GM18870 (cell line): ENCODE data around the gene LRRC15.

ENCODE experiments used
- ATAC-seq: cut with Tn5 transposase; IDR thresholded peaks from one replicate; pipeline ENCODE4 v1.9.1; 2021; ENCODE audit warnings: moderate library complexity; ENCODE audit not compliant: unreplicated experiment

LRRC15 gene

DNA sequence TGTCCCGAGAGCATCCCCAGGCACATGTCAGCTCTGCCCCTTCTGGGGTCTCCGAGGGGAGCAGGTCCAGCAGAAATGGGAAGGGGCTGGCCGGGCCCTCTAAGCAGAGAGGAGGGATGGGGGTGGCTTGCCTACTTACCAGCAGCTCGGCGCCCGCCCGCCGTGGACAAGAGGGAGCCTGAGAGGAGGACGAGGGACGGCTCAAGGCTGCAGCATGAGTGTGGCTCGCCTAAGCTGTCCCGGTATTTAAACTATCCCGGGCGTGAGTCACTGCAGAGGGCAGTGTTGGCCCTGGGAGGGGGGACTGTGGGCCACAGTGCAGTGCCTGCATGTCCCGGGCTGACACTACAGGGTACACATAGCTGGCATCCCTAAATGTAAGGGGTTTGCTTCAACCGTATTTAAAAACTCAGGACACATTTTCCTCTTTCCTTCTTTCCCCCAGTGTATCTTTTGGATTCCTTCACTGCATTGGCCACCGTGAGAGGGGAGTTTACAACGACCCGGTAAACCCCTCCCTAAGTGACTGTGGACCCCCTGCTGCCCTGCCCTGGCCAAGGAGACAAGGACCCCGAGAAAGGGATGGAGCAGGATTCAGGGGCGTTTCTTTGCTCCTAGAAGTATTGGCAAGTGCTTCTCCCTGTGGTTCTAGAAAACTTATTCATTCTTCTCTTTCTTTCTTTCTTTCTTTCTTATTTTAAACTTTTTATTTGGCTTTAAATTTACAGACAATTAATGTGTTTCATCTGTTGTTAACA, at the start of gene LRRC15:
LRRC15 (minus strand) TSS at position 222 of the 758 bp plus-strand sequence. CDS start 8,700 bp downstream, outside the sequence.
- ATAC-seq, result no peak

DNA sequence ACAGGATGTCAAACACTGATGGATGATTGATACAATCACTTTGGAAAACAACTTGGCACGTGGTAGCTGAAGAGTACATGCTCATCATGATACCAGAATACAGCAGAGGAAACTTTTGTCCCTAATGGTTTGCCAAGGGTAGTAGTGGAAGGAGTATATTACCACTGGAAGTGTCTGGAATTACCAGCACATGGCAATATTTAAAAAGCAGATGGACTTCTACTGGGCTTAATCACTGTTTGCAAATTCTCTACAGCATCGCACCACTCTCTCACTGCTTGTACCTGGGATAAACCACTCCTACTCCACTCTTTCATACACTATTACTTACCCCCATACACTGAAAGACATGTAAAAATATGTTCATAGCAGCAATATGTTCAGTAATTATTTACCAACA, 49.1 kb upstream of the LRRC15 start:
- ATAC-seq, result no peak

DNA sequence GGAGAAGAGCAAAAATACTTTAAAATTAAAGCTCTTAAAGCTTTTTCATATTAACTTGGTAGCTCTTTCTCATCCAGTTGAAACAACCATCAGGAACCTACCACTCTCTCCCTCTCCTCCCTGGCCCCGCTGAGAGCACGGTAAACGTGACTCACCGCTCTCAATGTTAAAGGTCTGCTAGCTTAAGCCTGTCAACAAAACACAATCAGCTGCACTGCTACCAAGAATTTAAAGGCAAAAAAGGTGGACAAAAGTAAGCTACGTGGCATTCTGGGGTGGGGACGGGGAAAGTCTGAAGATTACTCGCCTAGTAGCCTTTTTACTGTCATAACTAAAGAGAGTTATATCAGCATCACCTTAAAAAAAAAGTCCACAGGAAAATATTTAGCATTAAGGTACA, 37.9 kb upstream of the LRRC15 start:
- ATAC-seq, result no peak

DNA sequence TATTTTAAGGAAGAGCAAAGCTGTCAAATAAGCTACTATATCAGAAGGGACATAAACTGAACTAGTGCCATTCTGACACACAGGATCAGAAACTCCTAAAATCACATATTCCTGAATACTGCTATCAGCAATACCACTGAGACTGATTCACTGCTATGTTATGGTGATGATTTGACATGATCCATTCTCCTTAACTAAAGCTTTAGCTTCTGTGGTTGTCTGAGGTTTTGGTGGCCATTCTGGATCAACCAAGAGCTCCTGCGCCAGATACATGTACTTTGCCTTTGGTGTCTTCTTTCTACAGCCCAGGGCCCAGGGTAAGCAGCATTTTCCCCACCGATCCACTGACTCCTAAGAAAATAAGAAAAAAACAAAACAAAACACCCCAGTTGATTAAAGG, 36.2 kb upstream of the LRRC15 start:
- ATAC-seq, result no peak

DNA sequence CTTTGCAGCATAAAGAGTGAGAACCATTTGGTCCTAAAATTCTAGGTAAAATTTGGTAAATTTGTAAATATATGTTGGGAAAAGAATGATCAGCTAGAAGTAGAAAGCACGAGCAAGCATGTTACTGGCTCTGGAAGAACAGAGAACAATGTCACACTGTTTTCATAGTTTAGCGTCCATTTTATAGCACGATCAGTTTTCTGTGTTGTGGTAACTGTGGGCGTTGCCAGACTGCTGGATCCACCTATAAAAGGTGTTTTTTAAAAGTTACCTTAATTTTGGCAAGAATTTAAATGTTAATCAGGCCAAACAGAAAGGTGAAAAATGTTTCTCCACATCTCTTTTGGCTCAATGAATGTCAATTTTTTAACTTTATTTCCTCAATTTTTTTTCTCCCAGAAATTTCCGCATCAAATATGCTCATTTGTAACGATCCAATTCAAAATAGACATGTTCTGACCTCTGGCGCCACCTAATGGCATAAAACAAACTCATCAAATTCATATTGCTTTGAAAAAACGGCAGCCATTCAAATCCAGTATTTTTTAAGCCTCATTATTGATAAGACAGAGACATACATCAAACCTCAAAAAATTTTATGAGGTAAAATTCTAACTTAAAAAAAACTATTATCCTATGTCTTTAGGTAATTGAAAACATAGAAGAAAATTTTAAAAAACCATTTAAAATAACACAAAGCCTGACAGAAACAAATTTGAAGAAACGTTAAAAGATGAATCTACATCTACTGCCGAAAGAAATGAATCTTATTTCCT, 35.0 kb upstream of the LRRC15 start:
- ATAC-seq, result no peak

DNA sequence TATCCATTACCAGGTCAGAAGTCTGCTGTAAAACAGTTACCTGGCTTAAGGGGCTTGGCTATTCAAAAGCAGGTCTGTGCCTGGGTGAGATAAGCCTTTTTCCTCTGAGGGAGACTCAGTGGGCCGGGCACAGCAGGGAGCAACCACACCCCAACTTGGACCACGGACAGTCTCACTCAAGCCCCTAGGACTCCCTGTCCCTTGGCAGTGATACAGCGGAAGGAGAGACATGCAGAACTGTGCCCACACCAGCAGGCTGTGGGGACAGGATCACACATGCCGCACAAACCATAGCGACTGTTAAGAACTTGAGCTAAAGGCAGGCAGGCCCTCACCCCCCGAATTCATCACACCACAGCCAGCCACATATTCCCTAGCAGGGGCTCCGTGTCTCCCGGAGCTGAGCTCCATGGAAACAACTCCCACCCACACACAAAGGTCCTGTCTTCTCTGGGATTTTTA, 32.4 kb upstream of the LRRC15 start:
- no peak for ATAC-seq

DNA sequence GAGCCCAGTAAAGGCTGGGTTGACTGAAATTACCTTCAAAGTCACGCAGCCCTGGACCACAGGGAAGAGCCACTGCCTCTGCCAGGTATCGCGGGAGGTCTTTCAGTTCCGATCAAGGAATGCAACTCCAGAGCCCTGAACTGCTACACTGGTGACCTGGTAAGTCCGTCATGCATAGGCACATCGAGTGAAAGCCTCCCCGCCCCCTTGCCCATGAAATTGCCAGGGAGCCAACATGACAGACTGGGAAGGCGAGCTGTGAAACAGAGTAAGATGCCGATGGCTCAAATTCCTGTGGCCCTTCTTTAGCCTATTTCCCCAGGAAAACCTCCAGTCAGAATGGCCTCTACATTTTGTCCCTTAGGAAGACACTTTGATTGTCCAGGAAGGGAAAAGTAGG, 31.8 kb upstream of the LRRC15 start:
- ATAC-seq, result no peak

DNA sequence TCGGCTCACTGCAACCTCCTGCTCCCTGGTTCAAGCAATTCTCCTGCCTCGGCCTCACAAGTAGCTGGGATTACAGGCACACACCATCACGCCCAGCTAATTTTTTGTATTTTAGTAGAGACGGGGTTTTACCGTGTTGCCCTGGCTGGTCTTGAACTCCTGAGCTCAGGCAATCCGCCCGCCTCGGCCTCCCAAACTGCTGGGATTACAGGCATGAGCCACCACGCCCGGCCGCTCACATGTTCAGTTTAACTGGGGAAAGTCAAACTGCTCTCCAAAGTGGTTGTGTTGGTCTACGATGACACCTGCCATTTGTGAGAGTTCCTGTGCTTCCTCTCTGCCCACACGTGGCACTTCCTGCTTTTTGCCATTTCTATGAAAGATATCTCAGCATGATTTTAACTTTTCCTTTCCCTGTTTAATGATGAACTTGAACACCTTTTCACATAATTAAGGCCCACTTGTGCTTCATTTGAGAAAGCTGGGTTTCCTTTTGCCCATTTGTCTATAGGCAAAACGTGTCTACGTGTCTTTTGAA, 30.4 kb upstream of the LRRC15 start:
- ATAC-seq, result no peak

DNA sequence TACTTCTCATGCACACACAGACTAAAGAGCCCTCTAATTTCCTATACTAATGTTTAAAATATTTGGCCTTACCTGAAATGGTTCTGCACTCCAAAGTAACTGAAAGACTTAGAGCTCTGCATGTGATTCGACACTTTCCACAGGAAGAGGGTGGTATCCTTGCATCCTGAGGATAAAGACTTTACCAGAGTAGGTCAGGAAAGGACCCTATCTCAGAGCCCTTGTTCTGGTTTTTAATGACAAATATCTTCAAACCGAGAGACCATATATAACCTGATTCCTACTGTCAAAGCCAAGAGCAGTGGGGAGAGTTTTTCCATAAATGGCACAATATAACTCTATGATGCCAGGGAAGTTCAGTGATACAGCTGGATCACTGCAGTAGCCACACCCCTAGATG, 29.6 kb upstream of the LRRC15 start, which contains the start of gene GP5:
GP5 (minus strand) TSS at position 101 of the 400 bp plus-strand sequence. CDS start 984 bp downstream, outside the sequence.
- ATAC-seq, result no peak

DNA sequence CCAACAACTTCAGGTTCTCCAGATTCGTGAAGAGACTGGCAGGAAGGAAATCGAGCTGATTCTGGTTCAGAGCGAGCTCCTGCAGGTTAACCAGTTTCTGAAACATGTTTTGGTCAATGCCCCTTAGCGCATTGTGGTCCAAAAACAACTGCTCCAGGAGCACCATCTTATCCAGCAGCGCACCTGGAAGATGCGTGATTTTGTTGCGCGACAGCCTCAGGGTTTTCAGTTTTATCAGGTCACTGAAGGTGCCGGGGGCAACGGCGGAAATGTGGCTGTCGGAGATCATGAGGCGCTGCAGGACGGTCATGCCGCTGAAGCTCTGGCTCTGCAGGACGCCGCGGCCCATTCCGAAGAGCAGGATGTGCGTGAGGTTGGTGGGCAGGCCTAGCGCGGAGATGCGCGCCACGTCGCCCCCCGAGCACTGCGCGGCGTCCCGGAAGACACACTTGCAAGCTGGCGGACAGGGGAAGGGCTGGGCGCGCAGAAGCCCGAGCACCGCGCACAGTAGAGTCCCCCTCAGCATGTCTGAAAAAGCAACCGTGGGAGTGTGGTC, 28.3 kb upstream of the LRRC15 start:
- no peak for ATAC-seq

DNA sequence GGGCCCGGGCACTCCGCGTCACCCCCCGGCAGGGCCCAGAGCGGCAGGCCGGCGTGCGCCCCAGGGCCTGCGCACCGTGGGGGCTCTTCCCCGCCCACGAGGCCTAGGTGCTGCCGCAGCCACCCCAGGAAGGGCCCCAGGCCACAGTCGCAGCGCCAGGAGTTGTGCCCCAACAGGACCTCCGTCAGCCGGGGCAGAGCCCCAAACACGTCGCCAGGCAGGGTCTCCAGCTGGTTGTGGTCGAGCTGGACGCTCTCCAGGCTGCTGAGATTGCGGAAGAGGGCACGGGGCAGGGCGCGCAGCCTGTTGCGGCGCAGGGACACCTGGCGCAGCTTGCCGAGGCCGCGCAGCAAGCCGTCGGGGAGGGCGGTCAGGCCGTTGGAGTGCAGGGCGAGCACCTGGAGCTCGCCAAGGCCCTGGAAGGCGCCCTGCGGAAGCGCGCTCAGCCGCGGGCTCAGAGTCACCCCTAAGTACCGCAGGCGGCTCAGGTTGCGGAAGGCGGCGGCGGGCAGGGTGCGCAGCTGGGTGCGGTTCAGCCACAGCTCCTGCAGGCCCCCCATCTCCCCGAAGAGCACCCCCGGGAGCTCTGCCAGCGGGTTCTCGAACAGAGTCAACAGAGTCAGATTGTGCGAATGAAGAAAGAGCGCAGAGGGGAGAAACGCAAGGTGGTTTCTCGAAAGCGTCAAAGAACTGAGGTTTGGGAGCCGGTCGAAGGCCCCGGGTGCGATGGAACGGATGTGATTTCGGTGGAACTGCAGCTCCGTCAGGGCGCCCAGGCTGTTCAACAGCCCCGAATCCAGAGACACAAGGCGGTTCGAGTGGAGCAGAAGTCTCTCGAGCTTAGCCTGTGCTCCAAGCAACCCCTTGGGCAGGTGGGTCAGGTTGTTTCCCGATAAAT, 27.6 kb upstream of the LRRC15 start:
- ATAC-seq, result no peak

DNA sequence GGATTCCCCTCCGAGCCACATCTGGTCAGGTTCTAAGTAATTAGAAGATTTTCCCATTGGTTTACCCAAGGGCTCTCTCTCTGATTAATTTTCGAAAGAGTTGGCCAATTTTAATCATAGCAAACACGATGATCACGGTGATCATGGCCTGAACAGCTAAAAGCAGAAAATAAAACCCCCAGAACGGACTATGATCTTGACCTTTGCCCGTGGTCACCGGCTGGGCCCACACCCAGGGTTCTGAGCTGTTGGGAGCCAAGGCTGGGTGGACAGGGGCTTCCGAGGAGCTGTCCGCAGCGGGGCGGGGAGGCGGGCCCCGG, 27.0 kb upstream of the LRRC15 start:
- ATAC-seq, result no peak

DNA sequence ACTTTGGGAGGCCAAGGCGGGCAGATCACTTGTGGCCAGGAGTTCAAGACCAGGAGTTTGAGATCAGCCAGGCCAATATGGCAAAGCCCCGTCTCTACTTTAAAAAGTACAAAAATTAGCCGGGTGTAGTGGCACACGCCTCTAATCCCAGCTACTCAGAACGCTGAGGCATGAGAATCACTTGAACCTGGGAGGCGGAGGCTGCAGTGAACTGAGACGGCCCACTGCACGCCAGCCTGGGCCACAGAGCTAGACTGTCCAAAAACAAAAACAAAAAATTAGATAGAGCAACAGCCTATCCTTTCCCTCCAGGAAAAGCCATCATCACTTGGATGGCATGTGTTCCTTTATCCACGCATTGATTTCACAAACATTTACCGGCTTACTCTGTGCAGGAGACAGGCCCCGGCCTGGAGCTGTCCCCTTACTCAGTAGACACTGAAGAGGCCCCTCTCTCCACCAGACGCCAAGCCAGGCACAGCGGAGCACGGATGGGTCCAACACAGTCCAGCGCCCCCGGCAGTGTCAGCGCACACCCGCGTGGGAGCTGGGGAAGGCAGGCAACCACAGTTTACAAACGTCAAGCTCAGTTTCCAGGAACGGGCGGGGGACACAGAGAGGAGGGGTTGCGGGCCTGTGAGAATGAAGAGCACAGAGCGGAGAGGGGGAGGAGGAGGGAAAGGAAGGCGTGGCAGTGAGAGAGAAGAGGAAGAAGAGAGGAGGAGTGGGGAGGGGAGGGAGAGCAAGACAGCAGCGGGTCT, 26.4 kb upstream of the LRRC15 start:
- no peak for ATAC-seq

DNA sequence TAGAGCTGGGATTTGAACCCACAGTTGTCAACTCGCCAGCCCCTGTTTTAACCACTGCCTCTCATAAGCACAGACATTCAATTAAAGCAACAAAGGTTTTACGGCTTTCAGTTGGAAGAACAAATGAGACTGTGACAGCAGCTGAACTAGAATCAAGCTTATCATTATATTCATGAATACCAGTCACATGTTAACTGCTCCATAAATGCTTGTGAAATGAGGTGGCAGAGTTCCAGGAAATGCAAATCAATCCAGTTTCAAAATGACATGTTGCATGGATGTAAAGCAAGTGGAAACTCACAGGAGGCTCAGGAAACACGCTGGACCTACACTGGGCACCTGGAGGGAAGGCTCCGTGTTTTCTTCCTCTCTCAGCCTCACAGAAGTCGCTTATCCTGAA, 25.7 kb upstream of the LRRC15 start:
- ATAC-seq, result no peak

DNA sequence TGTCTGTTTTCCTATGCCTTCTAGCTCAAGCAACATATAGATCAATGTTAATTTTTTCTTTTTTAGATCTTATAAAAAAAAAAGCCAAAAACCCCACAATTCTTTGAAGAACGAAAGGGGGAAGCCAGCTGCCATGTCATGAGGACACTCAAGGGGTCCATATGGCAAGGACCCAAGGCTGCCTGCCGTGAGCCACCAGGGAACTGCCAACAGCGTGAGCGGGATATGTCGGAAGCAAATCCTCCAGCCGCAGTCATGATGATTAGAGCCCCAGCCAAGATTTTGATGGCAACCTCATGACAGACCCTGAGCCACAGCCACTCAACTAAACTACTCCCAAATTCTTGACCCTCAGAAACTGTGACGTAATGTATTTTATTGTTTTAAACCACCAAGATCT, 23.0 kb upstream of the LRRC15 start:
- ATAC-seq, result no peak

DNA sequence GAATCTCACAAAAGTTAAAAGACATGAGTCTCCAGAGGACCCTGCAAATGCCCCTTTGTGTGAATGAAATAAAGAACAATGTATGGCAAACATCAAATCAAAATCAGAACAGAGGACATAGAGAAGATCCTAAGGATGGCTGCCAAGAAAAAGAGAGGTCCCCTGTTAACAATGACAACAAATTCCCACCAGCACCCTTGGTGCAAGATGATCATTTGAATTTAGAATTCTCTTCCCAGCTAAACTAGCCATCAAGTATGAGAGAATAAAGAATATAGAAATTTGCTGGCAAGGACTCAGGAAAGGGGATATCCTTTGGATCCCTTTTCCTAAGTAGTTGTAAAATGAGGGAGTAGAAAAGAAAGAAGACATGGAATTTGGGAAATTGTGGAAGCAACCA, 21.3 kb upstream of the LRRC15 start:
- no peak for ATAC-seq

DNA sequence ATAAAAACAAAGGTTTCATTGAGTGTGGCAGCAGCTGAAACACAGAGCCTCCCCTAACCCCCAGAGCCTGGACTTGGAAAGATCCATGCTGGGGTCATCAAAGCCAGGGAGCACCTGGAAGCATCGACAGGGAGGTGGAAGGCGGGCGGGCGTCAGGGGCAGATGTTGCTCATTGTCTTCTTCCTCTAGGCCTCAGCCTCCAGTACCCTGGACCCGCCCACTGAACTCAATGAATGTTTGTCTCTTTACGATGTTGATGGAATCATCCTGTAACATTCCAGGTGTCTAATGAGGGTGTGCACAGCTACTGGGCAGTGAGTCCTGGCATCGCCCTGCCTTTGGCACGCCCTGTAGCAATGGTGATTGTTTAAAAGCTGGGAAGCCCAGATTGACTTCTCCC, 19.7 kb upstream of the LRRC15 start:
- no peak for ATAC-seq

DNA sequence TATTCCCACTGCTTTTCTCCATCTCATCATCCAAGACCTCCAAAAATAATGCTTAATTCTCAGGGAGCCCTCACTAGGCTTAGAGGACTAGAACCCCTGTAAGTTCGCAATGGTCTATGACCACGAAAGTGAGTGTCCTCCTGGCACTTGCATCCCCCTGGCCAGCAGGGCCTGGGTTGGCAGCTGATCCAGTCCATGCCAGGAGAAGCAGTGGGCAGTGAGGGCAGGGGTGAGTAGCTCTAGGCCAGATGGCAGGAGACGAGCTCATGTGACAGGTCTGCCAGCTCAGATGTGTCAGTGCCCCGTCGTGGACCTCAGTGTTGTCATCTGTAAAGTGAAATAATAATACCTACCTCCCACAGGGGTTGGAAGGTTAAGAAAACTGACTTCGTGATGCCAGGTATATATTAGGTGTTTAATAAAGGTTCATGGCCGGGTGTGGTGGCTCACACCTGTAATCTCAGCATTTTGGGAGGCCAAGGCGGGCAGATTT, 18.4 kb upstream of the LRRC15 start:
- ATAC-seq, result no peak

DNA sequence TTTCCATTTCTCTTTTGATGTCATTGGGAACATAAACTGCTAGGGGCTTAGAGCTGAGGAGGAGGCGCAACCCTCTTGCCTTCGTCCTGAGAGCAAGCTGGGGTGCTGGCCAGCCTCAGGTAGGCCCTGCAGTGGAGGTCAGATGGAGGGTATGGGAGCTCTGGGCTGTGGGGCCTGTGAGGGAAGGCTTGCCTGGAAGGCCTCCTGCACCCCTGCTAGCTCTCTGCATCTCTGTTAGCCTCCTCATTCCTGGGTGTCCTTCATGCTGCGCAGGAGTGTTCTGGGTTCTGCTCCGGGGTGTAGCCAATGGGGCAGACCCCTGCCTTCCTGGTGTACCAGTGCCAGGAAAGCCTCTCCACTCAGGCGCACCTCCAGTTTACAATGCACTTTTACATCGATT, 17.7 kb upstream of the LRRC15 start:
- no peak for ATAC-seq

DNA sequence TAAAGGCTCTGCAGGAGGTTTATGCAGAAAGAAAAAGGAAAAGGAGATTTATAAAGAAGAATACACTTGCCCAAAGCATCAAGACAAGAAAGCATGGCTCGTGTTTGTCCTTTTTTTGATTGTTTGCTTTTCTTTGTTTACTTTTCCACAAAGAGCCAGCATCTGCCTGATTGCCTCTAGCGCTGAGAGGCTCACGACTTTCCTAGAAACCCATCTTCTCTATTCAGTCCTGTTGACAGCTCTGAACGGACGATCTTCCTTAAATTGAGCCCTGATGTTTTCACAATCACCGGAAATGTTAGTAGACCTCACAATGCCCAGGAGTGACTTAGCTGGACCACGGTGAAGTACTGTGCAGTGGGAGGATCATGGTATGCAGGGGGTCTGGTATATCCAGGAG, 17.1 kb upstream of the LRRC15 start:
- ATAC-seq, result no peak
